Measurements from ENCODE around the gene ZNF397.

The ZNF397 gene

GRCh38 chr18:35253655-35254287, 12.9 kb downstream of the ZNF397 start:
- H3K4me3 ChIP-seq (ENCODE audit: low read length), result no peak overlapping the region
- no peaks in the 10 kb centered on the region for H3K79me2 ChIP-seq (ENCODE audit: low read length)
- H3K27ac ChIP-seq (ENCODE audit: low read length), result no peak overlapping the region
- H3K9ac ChIP-seq (ENCODE audit: low read length), result no peak overlapping the region
- H4K20me1 ChIP-seq (ENCODE audit: insufficient read depth, low read length), result no peaks in the 10 kb centered on the region
- H3K4me1 ChIP-seq (ENCODE audit: low read length), result no peaks in the 10 kb centered on the region
- no peak overlapping the region for H3K4me2 ChIP-seq (ENCODE audit: low read length)
- peaks cover 88% of the 10 kb centered on the region for H3K36me3 ChIP-seq (replicated peaks; ENCODE audit: low read depth, low read length)
- no peaks in the 10 kb centered on the region for H3K27me3 ChIP-seq (ENCODE audit: low read depth, low read length)
- no peak overlapping the region for H2AFZ ChIP-seq (ENCODE audit: low read depth, low read length)
- TF ChIP-seq CTCF (IDR thresholded peaks at IDR 0.05; ENCODE audit: low read depth, low read length) (no peak), EZH2phosphoT487 (IDR thresholded peaks at IDR 0.05; ENCODE audit: low read depth) (no peak)
- peaks cover 40% of the 10 kb centered on the region for H3K9me3 ChIP-seq (ENCODE audit: insufficient read depth, low read length)

- Histone ChIP-seq H3K27me3 (ENCODE audit: low read depth, low read length) (no peaks in the 10 kb centered on the region), H3K27ac (ENCODE audit: low read length) (no peak overlapping the region), H3K79me2 (ENCODE audit: low read length) (no peaks in the 10 kb centered on the region), H2AFZ (ENCODE audit: low read depth, low read length) (no peak overlapping the region), H3K9me3 (ENCODE audit: insufficient read depth, low read length) (peaks cover 24% of the 10 kb centered on the region), H3K4me2 (ENCODE audit: low read length) (no peak overlapping the region), H4K20me1 (ENCODE audit: insufficient read depth, low read length) (no peaks in the 10 kb centered on the region), H3K36me3 (replicated peaks; ENCODE audit: low read depth, low read length) (peaks cover 68% of the 10 kb centered on the region), H3K9ac (ENCODE audit: low read length) (no peak overlapping the region), H3K4me1 (ENCODE audit: low read length) (no peaks in the 10 kb centered on the region), H3K4me3 (ENCODE audit: low read length) (no peak overlapping the region)
- TF ChIP-seq CTCF (IDR thresholded peaks at IDR 0.05; ENCODE audit: low read depth, low read length) (no peak), EZH2phosphoT487 (IDR thresholded peaks at IDR 0.05; ENCODE audit: low read depth) (no peak)
Measured at GRCh38 chr18:35256947-35257346, 16.1 kb downstream of the ZNF397 start.

GRCh38 chr18:35264409-35264808, 23.6 kb downstream of the ZNF397 start:
- peaks cover 8% of the 10 kb centered on the region for H3K4me1 ChIP-seq (ENCODE audit: low read length)
- no peak overlapping the region for H3K4me3 ChIP-seq (ENCODE audit: low read length)
- H3K36me3 ChIP-seq (replicated peaks; ENCODE audit: low read depth, low read length), result peaks cover 61% of the 10 kb centered on the region
- H3K9ac ChIP-seq (ENCODE audit: low read length), result no peak overlapping the region
- no peak overlapping the region for H3K27ac ChIP-seq (ENCODE audit: low read length)
- TF ChIP-seq EZH2phosphoT487 (IDR thresholded peaks at IDR 0.05; ENCODE audit: low read depth) (no peak), CTCF (IDR thresholded peaks at IDR 0.05; ENCODE audit: low read depth, low read length) (no peak)
- no peak overlapping the region for H3K4me2 ChIP-seq (ENCODE audit: low read length)
- H2AFZ ChIP-seq (ENCODE audit: low read depth, low read length), result no peak overlapping the region
- no peaks in the 10 kb centered on the region for H4K20me1 ChIP-seq (ENCODE audit: insufficient read depth, low read length)
- no peaks in the 10 kb centered on the region for H3K79me2 ChIP-seq (ENCODE audit: low read length)
- H3K9me3 ChIP-seq (ENCODE audit: insufficient read depth, low read length), result peaks cover 12% of the 10 kb centered on the region; the same call in 1 of the 2 replicates
- H3K27me3 ChIP-seq (ENCODE audit: low read depth, low read length), result no peaks in the 10 kb centered on the region

GRCh38 chr18:35267161-35267651, 26.4 kb downstream of the ZNF397 start:
- Histone ChIP-seq H3K27me3 (ENCODE audit: low read depth, low read length) (no peaks in the 10 kb centered on the region), H3K9ac (ENCODE audit: low read length) (no peak overlapping the region), H3K9me3 (ENCODE audit: insufficient read depth, low read length) (peaks cover 15% of the 10 kb centered on the region; the same call in 1 of the 2 replicates), H3K36me3 (replicated peaks; ENCODE audit: low read depth, low read length) (peaks cover 52% of the 10 kb centered on the region), H3K4me1 (ENCODE audit: low read length) (peaks cover 8% of the 10 kb centered on the region), H4K20me1 (ENCODE audit: insufficient read depth, low read length) (no peaks in the 10 kb centered on the region), H3K79me2 (ENCODE audit: low read length) (no peaks in the 10 kb centered on the region), H3K4me2 (ENCODE audit: low read length) (no peak overlapping the region), H3K27ac (ENCODE audit: low read length) (no peak overlapping the region), H2AFZ (ENCODE audit: low read depth, low read length) (no peak overlapping the region), H3K4me3 (ENCODE audit: low read length) (no peak overlapping the region)
- no peak for TF ChIP-seq EZH2phosphoT487 (IDR thresholded peaks at IDR 0.05; ENCODE audit: low read depth)
- TF ChIP-seq CTCF (IDR thresholded peaks at IDR 0.05; ENCODE audit: low read depth, low read length), result no peak
